ENCODE data around the gene GPI.
A peak's percentile ranks its signal among the peaks of the same experiment; 100 is the strongest.
"Not testable (repeated sequence)": the region's sequence is repeated elsewhere in the genome, so short reads cannot be mapped to it uniquely, and the experiment has no call there.

Gene GPI

GRCh38 chr19:34369166-34369565 lies 4.2 kb downstream of the GPI start:
- DNase-seq: not testable (repeated sequence)

GRCh38 chr19:34370117-34370516 lies 5.1 kb downstream of the GPI start:
- DNase-seq: no peak

GRCh38 chr19:34370983-34371382 lies 6.0 kb downstream of the GPI start:
- DNase-seq: no peak

GRCh38 chr19:34373601-34374288 lies 8.7 kb downstream of the GPI start:
- no peak for DNase-seq

- no peak for DNase-seq
Measured at GRCh38 chr19:34375598-34375997, 10.6 kb downstream of the GPI start.

- DNase-seq: no peak
Measured at GRCh38 chr19:34380639-34381241, 15.7 kb downstream of the GPI start.

- no peak for DNase-seq
Measured at GRCh38 chr19:34381399-34382251, 16.6 kb downstream of the GPI start.

GRCh38 chr19:34382471-34382870 lies 17.5 kb downstream of the GPI start:
- DNase-seq: no peak

GRCh38 chr19:34383599-34383998 lies 18.6 kb downstream of the GPI start:
- no peak for DNase-seq

- no peak for DNase-seq
Measured at GRCh38 chr19:34386645-34387445, 21.8 kb downstream of the GPI start.

GRCh38 chr19:34387446-34387810 lies 22.4 kb downstream of the GPI start:
- no peak for DNase-seq

GRCh38 chr19:34388745-34389144 lies 23.7 kb downstream of the GPI start:
- not testable (repeated sequence) for DNase-seq

- DNase-seq: no peak
Measured at GRCh38 chr19:34391813-34392212, 26.8 kb downstream of the GPI start.

- no peak for DNase-seq
Measured at GRCh38 chr19:34393031-34393430, 28.0 kb downstream of the GPI start.

- no peak for DNase-seq
Measured at GRCh38 chr19:34393629-34394028, 28.6 kb downstream of the GPI start.

- DNase-seq: no peak
Measured at GRCh38 chr19:34397853-34398252, 32.9 kb downstream of the GPI start.

- no peak for DNase-seq
Measured at GRCh38 chr19:34399886-34400285, 34.9 kb downstream of the GPI start.

GRCh38 chr19:34400844-34401243 lies 35.8 kb downstream of the GPI start:
- not testable (repeated sequence) for DNase-seq

- no peak for DNase-seq
Measured at GRCh38 chr19:34402074-34402600, 37.1 kb downstream of the GPI start.

- no peak for DNase-seq
Measured at GRCh38 chr19:34403784-34404108, 38.8 kb downstream of the GPI start.

- DNase-seq: peak; percentile 89
Measured at GRCh38 chr19:34404109-34404909, 39.3 kb downstream of the GPI start, which contains the start of gene PDCD2L. PDCD2L (plus strand) TSS chr19:34404399; CDS start chr19:34404431, 32 bp downstream.

Measured in activated CD4-positive, alpha-beta T cell treated with anti-CD3 and anti-CD28 coated beads for 1 hour (primary cell).